ENCODE results near the gene TMED6.

Gene TMED6

DNA sequence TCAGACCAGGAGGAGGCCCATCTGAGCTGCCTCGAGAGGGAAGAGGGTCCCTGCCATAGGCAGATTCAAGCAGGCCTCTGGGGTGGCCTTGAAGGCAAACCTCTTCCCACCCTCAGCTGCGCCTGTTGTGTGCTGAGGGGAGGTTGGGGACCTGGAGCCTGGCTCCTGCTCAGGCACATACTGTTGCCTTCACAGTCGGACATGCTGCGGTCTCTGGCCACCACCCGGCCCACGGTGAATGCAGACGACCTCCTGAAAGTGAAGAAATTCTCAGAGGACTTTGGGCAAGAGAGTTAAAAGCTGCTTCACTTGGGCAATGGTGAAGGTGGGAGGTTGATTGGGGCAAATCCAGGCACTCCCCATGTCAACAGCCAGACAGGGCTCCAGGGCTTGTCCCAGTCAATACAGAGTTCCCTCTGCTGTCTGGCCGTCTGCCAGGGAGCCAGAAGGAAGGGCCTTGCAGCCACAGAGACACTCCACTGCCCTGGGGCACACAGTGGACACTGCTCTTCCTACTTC lies 27.5 kb downstream of the TMED6 start:
- DNase-seq (ENCODE audit: low read depth), result no peak

DNA sequence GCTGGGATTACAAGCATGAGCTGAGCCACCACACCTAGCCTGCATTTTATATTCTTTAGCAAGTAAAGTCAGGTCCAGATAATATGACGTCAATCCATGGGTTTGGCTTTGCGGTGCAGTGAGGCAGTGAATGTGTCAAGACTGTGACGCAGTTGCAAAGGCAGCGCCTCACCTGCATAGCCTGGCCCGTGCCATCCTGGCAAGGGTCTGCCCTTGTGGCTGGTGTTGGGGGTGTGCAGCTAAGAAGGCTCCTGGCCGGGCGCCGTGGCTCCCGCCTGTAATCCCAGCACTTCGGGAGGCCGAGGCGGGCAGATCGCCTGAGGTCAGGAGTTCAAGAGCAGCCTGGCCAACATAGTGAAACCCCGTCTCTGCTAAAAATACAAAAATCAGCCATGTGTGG lies 28.2 kb downstream of the TMED6 start:
- no peak for DNase-seq (ENCODE audit: low read depth)

DNA sequence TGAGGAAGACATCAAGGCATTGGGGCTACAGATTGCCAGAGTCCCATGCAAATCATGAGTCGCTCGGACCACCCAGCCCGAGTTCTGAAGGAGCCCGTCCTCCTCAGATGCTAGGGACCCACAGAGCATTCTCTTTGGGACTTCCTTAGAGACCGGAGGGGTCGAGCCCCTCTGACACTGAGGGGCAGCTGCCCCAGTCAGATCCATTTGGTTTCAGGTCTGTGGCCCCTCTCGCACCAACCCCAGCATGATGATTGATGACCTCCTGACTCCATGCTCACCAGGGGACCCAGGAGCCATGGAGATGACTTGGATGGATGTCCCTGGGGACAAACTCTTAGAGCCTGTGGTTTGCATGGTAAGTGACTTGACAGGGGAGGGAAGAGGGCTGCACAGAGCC lies 29.2 kb downstream of the TMED6 start:
- no peak for DNase-seq (ENCODE audit: low read depth)

DNA sequence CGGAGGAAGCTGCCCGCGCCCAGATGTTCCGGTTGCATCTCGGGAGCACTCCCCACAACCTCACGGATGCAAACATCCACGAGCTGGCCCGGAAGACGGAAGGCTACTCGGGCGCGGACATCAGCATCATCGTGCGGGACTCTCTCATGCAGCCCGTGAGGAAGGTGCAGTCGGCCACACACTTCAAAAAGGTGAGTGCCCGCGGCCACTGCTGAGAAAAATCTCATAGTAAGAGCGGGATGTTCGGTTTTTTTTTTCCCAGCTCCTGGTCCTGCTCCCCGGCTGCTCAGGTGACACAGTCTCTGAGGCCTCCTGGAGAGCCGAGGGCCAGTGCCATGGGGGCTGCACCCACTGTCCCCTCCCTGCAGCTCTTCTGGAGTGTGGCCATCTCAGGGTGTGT lies 30.5 kb downstream of the TMED6 start:
- no peak for DNase-seq (ENCODE audit: low read depth)

DNA sequence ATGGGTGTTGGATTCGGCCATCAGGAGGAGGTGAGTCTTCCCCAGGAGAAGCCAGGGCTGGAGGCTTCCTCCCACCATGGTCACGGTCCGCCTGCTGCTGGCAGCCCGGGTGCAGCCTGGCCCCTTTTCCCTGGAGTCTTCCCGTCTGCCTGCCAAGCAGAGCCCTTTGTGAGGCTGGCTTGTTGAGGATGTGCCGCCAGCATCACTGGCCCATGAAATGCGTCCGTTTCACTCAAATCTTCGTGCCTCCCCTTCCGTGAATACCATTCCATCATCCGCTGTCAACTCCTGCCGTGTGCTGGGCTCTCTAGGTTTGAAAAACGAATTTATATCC lies 30.9 kb downstream of the TMED6 start:
- no peak for DNase-seq (ENCODE audit: low read depth)

DNA sequence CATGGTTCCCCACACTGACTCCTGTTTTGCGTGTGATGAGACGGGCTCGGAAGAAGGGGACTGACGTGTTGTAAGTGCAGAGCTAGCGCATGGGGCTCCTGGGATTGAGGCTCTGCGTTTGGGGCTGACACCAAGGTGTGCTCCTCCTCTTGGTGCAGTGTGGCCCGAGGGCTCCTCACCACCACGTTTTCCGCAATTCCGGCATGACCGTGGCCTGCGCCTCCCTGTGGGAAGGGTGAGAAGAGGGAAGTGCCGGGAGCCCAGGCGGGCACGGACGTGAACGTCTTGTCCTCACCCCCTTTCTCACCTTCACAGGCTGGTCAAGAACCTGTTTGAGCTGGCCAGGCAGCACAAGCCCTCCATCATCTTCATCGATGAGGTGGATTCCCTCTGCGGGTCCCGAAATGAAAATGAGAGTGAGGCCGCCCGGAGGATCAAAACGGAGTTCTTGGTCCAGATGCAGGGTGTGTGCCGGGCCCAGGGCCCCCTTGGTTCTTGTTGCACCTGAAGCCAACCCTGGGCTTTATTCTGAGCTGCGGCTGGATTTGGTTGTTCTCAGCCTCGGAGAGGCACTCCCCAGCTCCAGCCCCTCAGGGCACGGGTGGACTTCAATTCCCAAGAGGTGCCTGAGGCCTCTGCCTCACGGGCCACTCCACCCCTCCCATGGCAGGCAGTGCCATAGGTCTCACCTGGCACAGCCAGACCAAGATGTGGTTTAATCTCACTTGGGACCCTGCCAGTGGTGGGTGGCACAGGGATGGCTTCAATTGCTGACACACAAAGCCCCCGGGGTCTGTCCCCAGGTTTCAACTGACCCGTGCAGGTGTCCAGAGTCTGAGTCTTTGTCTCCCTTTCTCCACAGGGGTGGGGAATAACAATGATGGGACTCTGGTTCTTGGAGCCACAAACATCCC lies 31.5 kb downstream of the TMED6 start:
- DNase-seq (ENCODE audit: low read depth), result no peak

DNA sequence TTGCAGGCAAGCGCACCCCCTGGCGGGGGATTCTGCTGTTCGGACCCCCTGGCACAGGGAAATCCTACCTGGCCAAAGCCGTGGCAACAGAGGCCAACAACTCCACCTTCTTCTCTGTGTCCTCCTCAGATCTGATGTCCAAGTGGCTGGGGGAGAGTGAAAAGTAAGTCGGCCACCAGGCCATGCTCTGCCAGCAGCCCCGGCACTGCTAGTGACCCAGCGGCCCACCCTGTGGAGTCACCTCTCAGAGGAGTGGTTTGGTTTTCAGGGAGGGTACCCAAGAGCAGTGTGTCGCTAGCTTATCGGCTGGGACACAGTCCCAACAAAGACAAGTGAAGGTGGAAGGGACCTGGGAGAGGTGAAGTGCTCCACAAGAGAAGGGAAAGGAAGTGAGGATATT lies 32.2 kb downstream of the TMED6 start:
- no peak for DNase-seq (ENCODE audit: low read depth)

DNA sequence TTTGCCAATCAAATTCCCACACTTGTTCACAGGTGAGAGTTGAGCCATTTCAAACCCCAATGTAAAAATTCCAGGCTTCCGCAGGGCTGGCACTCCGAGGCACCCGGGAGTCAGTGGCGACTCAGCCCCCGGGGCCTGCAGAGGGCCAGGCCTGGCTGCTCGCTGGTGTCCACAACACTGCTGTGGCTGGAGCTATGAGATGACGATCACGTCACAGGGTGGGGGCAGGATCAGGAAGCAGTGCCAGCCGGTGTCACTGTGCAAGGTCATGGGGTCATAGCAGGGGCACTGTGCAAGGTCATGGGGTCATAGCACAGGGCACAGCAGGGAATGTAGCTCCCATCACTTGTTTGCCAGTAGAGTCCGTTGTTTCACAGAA lies 32.7 kb downstream of the TMED6 start:
- no peak for DNase-seq (ENCODE audit: low read depth)

DNA sequence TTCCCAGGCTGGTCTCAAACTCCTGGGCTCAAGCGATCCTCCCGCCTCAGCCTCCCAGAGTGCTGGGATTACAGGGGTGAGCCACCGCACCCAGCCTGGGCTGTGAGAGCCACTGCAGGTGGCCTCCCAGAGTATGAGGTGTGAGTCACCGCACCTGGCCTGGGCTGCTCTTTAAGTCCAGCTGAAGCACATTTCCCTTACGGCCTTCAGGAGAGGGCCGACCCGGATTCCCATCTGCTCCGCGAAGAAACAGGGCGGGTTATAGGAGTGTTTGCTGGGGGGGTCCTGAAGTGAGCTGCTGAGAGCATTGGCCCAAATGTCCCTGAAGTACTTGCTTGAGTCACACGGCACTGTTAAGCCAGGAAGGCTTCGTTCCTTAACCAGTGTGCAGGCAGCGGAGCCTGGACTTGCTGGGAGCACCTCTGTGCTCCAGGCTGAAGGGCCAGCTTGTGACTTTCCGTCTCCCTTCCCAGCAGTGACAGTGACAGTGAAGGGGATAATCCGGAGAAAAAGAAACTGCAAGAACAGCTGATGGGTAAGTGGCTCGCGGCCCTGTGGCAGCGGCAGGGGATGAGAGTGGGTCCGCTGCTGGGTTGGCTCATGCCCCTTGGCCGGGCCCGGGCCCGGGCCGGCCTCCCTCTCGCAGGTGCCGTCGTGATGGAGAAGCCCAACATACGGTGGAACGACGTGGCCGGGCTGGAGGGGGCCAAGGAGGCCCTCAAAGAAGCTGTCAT lies 33.2 kb downstream of the TMED6 start:
- DNase-seq (ENCODE audit: low read depth), result no peak

DNA sequence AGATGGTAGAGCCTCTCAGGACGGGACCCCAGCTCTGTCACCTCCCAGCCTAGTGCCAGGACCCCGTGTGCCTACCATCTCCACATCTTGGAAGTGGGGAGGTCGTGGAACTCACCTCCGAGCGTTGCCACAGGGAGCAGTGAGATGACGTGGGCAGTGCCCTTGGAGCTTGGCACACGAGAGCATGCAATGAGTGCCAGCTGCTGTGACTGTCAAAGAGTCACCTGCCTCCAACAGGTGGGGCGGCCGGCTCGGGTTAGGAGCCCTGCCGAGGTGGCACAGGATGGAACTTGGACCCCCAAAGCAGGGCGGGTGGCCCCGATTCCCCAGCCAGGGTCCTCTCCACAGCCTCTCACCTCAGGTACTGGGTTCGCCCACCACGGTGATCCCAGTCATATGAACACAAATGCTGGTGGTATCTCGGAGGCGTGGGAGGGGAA lies 35.0 kb downstream of the TMED6 start:
- DNase-seq (ENCODE audit: low read depth), result no peak

DNA sequence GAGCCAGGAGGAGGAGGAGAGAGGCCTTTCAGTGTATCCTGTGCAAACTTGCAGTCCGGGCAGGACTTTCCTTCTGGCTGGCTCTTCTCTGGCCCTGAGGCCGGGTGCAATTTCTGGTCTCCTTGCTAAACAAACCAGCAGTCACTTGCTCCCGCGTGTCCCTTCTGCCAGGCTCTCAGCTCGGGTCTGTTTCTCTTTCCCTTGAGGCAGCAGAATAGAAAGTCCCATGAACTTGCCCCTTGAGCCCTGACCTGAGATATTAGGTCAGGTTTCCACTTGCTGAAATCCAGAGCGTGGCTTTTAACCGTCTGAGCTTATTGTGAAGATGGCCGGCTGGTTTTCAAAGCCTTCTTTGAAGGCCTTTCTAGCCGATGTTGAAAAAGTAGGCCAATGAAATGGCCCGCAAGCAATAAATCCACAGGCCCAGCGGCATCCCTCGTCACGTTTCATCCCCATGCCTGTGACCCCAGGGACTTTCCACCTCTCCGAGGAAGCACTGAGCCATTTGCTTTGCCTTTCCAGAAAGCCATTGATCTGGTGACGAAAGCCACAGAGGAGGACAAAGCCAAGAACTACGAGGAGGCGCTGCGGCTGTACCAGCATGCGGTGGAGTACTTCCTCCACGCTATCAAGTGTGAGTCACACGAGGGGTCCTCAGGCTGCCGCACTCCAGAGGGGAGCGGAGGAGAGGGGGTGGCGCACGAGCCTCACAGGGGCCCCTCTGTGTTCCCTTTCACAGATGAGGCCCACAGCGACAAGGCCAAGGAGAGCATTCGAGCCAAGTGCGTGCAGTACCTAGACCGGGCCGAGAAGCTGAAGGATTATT lies 35.9 kb downstream of the TMED6 start:
- DNase-seq (ENCODE audit: low read depth), result no peak

DNA sequence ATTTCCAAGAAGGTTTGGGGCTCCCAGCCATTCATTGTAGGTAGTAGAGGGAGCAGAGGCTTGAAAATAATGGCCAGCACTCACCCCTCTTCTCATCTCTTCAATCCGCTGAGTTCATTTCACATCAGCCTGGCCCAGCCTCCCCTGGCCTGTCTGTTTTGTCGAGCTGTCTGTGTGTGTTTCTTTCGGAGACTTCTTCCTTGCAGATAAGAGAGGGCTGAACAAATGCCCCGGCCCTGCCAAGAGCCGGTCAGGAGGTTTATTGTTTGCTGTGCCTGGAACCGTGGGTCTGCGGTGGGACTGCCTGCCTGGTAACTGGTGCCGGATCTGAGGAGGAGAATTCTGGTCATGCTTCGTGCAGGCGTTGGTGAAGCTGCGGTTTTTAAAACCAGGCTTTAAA lies 37.1 kb downstream of the TMED6 start:
- no peak for DNase-seq (ENCODE audit: low read depth)

DNA sequence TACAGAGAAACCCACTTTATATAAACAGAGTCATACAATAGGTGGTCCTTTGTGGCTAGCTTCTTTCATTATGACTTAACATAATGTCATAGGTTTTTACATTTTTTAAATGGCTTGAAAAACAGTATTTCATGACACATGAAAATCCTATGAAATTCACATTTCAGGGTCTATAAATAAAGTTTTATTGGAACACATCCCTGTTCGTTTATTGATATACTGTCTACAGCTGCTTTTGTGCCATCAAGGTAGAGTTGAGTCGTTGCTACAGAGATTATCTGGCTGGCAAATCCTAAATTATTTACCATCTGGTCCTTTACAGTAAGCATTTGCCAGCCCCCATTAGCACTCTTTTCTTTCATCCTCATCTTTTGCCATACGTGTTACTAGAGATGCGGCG lies 38.1 kb downstream of the TMED6 start:
- no peak for DNase-seq (ENCODE audit: low read depth)

DNA sequence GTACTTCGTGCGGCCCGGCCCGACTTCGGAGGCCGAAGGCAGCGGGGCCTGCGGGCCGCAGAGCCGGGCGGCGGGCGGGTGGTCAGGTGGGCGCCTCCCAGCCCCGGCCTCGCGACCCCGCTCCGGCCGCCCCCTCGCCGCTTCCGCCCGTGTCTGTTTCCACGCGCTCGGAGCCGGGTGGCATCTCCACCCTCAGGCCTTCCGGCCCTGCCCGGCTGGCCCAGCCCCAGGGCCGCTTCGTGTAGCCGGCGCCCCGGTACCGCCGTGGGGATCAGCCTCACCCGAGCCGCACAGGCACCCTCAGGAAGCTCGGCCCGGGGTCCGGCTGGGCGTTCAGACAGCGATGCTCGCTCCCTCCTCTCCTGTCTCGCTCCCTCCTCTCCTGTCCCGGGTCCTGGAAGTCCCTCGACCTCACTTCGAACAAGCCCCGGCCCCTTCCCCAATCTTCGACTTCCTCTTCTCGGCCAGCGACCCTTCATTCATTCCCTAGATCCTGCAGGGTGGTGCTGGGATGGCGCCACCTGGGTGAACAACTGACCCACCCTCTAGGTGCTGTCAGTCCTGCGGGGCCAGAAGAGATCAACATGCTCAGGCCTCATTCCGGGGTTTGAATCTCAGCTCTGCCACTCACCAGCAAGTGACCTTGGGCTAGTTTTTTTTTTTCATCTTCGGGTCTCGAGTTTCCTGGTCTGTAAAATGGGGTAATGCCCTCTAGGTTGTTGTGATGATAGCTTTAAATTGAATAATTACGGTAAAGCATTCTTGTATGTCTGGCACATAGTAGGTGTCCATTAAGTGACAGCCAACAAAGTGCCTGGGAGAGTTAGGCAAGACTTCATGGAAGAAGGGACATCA lies 39.8 kb downstream of the TMED6 start:
- DNase-seq (ENCODE audit: low read depth), result no peak

DNA sequence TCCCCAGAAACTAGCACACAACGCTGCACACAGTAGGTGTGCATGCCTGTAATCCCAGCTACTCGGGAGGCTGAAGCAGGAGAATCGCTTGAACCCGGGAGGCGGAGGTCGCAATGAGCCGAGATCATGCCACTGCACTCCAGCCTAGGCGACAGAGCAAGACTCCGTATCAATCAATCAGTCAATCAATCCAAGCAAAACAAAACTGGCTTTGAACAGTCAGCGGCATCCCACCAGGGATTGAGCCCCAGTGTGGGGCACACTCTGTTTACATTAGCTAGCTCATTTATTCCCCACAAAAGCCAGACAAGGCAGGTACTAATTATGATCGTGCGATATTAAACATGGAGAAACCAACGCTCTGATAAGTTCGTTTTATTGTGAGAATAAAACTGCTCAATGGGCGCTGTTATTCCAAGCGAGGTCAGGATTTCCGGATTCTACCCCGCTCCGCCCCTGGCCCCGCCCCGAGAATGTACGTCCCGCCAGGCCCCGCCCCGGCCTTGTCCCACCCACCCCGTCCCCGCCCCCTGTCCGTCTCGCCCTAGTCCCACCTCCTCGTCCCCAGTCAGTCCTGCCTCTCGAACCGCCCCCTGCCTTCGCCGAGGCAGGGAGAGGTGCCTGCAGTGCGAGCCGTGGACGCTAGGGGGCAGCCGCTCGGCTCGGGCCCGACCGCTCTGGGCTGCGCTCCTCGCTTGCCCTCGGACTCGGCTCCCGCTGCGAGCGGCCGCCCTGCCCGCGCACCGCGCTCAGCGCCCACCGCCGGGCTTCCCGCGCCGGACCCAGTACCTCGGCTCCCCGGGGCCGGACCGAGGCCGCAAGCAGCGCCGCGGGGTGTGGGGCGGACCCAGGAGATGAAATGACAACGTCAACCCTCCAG lies 40.7 kb downstream of the TMED6 start, which contains the start of gene VPS4A:
VPS4A (plus strand) TSS at position 698 of the 880 bp plus-strand sequence; CDS start at position 860, 162 bp downstream.
- peak; percentile 93 for DNase-seq (ENCODE audit: low read depth)

DNA sequence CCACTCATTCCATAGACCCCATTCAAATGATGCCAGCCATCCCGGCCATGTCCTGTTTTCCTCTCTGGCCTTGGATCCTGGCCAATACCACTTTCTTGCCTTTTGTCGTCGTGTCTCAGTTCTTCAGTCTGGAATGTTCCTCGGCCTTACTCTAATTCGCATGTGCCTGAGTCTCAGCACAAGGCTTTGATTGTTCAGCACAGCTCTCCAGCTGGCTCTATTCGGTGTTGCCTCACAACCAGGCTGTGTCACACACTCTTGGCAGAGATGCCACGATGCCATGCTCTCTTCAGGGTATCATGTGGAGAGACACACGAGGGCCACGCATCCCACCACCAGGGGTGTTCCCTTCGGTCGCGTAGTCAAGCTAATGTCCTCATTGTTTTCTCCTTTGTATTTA lies 42.3 kb downstream of the TMED6 start:
- no peak for DNase-seq (ENCODE audit: low read depth)

DNA sequence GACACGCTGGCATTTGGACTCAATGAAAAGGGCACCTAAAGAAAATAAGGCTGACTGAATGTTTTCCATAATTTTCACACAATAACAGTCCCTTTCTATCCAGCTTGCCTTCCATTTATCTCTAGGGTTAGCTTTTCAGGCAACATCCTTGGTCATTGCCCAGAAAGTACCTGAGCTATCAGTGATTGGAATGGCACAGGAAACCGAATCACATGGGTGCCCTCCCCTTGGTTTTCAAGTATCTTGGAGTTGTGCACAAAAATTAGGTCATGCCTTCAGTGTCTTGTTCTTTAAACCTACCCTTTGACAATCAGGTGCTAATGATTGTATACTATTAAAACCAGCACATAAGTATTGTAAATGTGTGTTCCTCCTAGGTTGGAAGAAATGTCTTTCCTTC lies 43.7 kb downstream of the TMED6 start:
- no peak for DNase-seq (ENCODE audit: low read depth)

DNA sequence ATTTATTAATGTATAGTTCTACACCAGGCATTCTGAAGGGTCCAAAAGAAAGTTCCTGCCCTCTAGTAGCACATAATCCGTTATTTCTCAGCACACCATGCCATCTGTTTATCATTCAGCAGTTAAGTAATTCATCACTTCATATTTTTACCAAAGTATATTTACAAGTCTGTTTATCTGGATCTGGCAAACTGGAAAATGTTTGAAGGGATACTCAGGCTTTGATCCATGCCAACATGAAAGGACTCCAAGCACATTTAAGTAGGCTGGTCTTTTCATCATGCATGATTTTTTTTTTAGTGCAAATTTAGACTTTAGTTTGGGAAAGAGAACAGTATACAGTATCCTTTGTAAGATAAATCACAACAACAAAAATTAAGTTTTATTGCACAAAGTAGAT lies 44.5 kb downstream of the TMED6 start:
- DNase-seq (ENCODE audit: low read depth), result no peak

DNA sequence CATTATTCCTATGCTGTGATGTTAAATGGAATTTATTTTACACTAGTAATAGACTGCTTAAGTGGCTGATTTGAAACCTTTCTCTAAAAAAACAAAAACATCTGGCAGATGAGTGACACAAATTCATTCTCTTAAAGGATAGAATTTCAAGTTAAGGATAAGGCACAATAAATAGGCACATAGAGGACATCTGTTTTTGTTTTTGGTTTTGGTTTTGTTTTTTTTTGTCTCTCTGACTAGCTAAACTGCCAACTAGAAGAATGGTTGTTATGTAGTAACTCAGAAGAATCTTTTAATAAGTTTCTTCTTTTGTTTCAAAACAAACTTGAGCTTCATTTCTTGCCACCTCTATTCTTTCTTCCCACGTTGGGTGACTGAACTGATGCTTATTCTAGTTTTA lies 45.6 kb downstream of the TMED6 start:
- no peak for DNase-seq (ENCODE audit: low read depth)

DNA sequence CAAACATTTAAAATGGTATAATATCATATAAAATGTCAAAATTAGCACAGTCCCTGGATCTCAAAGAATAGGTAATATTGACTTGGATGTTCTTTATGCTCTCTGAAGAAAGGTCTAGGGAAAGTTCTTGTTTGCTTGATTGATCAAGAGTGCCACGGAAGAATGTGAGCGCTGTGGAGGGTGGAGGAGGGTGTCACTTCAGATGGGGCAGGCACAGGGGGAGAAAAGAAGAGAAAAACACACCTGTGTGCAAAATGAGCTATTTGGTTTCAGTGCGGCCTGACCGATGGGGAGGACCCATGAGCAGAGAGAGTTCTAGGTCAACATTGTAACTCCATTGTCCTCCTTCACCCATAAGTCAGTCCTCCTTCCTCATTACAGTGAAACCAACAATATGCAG lies 49.3 kb downstream of the TMED6 start:
- DNase-seq (ENCODE audit: low read depth), result no peak

All from GM04504 (cell line).